NCI-H146 (cell line): Measurements from ENCODE around the gene CD6.
"Not testable (repeated sequence)": the region's sequence is repeated elsewhere in the genome, so short reads cannot be mapped to it uniquely, and the experiment has no call there.

Experiments
- DNase-seq: peaks from one replicate; lab custom pipeline; 2025; lab: John Stamatoyannopoulos, UW

CD6 gene

DNA sequence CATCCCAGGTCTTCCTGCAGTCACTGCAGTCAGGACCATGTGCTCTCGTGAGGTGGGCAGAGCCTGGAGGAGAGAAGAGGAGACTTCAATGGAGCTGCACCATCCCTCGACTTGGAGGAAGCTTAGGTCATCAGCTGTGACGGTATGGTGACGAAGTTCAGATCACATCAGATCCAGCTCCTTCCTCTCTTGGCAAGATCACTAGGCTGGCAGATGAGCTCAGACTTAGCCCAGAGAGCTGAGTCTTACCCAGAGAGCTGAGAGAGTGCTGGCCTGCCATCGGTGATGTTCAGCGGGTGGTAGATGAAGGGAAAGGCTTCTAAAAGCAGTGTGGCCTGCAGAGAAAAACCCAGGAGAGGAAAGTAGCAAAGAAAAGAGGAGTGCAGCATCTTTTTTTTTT lies 17.7 kb upstream of the CD6 start:
- no peak for DNase-seq

DNA sequence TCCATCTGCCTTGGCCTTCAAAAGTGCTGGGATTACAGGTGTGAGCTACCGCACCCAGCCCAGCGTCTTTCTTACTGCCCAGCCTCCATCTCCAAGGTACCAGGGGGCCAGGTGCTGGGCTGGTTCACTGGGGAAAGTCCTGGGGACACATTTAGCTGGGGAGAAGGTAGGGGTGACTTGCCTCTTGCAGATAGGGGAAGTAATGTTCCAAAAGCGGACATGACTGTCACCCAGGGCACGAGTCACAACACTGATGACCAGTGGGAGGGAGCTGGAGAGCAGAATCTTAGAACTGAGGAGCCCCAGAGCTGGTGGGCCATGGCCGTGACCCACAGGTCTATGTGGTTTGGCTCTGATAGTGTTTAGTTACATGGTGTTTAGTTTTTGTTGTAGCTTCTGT lies 17.1 kb upstream of the CD6 start:
- DNase-seq: no peak

DNA sequence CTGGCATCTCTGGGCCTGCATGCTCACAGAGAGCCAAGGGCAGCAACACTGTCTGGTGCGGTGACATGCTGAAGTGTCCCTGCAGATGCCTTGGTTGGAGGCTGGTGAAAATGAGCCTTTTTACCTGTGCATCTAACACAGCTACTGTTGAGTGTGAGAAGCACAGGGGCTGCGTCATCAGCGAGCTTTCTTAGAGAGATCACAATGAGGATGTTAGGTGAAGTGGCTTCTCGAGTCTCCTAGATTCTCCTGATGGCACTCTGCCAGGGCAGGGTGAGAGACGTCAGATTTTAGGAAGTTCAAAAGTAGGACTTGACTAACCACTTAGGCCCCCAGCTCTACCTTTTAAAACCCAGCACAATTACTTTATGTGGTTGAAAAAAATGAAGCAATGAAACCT lies 15.9 kb upstream of the CD6 start:
- DNase-seq: no peak

DNA sequence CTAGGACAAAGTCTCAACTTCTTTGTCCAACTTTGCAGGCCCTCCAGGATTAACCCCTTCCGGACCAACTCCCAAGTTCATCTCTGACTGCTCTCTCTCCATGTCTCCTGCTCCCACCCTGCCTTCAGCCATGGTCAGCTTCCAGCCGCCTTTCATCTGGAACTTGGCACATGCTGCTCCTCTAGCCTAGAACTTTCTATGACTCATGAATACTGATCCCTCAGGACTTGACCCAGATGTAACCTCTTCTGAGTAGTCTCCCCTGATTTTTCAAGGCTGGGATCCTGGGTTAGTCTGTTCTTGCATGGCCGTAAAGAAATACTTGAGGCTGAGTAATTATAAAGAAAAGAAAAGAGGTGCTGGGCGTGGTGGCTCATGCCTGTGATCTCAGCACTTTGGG lies 14.3 kb upstream of the CD6 start:
- DNase-seq: no peak

DNA sequence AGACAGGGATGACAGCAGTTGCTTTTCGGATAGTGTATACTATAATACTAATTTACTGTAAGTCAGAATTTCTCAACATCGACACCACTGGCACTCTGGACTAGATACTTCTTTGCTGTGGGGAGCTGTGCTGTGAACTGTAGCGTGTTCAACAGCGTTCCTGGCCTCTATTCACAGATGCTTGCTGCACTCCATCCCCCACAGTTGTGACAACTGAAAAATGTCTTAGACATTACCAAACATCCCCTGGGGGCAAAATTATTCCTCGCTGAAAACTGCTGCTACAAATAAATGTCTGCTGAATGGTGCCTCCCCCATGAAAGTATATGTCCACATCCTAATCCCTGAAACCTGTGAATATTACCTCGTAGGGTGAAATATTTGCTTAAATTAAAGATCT lies 12.0 kb upstream of the CD6 start:
- DNase-seq: no peak

DNA sequence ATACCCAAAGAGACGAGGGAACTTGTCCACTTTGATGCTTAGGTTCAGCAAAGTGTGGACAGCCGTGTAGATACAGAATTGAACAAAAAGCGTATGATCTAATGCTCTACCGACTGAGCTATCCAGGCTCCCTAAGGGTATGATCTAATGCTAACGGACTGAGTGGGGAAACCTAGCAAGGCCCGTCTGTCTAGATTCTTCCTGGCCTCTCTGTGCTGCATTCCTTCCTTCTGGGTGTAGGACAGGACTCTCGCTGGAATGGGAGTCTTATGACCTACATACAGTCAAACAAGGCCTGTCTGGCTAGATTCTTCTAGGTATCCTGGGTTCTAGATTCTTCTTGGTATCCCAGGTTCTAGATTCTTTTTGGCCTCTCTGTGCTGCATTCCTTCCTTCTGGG lies 11.1 kb upstream of the CD6 start:
- no peak for DNase-seq

DNA sequence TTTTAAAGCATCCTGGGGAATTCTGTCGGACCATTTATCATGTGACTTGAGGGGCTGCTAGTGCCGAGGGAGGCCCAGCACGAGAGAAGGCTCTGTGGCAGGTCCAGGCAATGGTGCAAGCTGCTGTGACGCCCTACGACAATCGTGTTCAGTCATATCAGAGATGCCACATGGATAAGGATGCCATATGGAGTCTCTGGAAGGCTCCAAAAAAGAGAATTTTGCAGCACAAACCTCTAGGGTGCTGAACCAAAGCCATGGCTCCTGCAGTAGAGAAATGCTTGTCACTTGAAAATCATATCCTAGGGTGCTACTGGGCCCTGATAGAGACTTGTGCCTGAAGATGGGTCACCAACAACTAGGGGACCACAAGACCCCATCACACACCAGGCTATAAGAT lies 6.7 kb upstream of the CD6 start:
- DNase-seq: no peak

DNA sequence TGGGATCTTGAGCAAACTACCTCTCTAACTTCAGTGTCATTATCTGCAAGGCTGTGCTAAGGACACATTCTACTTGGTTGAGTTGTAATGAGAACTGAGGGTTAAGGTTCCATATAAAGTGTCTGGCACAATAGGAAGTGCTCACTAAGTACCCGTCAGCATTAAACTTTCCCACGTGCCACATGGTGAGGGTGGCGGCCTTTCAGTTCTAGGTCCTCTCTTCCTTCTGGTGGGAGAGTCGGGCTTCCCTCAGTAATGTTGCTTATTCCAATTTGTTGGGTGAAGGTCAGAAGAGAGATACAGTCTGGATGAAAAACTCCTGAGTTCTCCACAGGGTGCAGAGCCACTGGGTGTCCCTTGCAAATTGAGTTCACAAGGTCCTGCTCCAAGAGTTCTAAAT lies 4.6 kb upstream of the CD6 start:
- DNase-seq: no peak

DNA sequence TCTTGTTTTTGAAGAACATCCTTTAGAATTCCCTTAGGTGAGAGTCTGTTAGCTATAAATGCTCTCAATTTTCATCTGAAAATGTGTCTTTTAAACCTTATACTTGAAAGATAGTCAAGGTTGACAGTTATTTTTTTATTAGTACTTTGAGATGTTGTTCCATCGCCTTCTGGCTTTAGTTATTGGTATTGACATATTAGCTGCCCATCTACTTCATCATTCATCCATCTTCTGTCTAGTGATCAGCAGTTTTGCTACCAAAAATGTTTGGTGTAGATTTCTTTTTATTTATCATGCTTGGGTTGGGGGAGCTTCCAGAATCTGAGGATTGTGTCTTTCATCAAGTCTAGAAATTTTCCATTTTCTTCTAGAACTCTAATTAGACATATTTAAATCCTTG lies 3.3 kb upstream of the CD6 start:
- DNase-seq: no peak

DNA sequence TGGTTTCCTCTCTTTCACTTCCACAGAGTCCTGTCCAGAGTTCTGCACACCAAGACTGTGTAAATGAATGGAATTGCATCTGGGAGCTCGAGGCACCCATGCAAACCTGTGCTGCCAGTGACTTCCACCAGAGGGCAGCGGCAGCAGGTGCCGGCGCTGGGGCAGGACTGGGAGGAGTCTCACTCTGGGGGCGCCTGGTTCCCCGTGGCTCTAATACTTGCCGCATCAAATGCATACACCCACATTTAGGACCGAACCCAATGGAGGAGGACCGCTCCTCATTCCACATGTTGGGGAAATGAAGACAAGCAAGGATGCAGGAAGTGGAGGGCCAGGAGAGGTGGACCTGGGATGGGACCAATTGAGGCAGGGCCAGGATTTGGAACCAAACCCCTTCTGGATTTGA lies 1.1 kb upstream of the CD6 start:
- peak; percentile 63 for DNase-seq

DNA sequence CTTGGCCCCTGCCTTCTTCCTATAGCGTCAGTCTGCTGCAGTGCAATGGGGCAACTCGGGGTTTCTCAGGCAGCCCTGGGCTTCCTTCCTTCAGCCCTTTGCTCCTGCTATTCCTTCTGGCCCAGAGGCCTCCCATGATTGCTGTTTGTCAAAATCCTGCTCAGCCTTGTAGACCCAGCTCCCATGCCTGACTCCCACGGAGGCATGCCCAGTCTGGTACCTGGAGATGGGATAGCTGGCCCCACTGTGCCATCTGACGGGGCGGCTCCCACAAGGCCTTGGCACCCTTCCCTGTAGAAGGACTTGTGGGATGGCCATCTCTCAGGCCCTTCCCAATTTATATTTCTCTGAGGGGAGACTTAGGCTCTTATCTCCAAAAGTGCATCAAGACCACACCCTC lies 590 bp upstream of the CD6 start:
- DNase-seq: no peak

DNA sequence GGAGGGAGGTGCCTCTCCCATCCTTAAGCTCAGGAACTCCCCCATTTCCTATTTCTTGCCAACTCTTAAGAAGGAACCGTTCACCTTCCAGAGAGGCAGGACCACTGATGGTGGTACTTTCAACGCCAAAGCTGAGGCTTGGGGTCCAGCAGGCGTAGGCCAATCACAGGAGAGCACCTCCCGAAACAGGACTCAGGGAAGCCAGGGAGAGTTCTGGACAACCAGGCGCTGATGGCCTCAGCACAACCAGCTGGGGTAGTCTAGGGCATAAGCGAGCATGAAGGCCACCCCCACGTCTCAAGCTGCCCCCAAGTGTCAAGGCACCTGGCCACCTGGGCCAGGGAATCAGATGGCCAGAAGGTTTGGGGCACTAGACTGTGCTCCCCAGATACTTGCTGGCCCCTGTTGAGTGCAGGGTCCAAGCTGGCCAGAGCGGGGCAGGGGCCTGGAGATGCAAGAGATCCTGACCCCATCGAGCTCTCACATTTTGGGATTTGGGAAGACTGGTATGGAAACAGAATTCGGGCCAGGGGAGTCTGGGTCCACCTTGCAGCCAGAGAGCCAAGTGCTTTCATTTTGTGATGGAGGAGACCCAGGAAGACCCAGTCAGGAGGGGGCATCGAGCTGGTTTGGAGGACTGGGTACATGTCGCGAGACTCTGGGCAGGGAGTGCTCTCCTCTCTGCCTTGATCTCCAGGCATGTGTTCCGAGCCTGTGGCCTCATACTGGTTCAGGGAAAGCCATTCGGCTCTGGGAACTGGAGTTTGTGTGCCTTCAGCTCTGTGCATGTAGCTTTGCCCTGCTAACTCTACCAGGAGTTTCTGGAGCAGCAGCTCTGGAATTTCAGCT lies 926 bp downstream of the CD6 start:
- DNase-seq: no peak

DNA sequence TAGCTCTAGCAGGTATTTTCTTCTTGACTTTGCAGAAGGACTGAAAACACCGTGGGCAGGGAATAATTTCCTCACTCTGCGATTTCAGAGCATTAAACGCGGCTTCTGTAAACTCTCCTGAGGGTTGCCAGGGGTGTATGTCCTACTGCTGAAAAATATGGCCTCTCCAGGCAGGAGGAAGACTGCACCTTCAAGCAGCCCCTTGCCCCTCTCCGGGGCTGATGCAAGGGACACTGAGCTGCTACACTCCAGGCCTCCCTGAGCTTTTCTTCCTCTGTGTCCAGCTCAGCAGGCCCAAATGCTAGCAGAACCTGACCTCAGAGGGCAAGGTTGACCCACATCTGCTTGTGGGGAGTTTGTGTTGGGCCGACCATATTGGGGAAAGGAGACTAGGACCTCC lies 2.2 kb downstream of the CD6 start:
- DNase-seq: no peak

DNA sequence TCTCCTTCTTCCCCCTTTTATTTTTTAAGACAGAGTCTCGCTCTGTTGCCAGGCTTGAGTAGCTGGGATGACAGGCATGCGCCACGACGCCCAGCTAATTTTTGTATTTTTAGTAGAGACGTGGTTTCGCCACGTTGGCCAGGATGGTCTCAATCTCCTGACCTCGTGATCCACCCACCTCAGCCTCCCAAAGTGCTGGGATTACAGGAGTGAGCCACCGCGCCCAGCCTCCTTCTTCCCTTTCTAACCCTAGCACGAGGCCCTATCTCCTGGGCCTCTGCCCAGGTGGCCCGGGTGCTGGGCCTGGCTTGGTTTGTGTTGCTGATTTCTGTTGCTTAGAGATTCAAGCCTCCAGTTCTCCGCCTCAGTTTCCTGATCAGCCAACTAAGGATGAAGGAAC lies 2.8 kb downstream of the CD6 start:
- DNase-seq: not testable (repeated sequence)

DNA sequence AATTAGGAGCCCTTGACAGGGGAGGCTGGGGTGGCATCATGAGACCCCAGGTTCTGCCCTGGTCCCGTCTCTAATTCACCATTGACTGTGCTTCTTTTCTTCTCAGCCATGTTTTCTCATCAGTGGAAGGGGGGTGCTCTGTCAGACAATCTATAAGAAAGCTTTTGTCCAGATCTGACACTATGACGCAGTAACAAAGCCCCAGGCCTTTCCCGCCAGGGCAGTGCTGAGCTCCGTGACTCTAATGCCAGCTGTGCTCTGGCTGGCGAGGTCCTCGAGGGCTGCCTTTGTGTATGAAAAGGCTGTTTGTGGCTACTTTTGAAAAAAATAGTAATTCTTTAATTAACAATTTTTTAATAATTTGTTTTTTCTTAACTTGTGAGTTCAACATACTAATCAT lies 3.2 kb downstream of the CD6 start:
- DNase-seq: no peak

DNA sequence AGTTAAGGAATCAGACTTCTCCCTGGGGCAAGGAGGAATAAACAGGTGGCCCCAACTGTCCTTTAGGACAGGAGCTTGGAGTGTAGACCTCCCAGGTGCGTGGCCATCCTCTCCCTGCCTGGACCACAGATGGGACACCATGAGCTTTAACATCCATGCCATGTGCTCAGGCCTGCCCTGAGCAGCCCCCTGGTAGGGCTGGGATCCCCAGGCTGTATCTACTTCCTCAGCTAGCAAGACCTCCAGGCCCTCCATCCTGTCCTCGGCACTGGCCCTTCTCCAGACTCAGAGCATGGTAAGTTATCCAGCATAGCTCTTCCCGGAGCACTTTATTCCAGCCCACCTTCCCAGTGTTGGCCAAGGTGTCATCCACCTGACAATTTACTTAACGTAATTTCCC lies 5.7 kb downstream of the CD6 start:
- DNase-seq: no peak

DNA sequence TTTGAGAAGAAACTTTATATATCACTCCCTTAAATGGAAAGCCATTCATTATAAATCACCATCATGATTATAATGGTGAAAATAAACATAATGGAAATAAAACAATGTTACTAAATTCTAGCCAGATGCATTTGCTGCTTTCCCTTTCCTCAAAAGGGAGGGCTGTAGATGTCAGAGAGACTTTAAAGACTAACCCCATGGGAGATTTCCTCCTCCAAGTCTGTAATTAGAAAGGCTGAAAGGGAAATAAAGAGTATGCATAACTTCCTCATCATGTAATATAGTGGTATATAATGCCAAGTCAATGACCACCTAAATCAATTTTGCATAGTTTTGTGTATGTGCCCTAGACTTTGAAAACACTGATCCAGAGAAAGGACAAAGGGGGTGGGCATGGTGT lies 6.4 kb downstream of the CD6 start:
- DNase-seq: no peak

DNA sequence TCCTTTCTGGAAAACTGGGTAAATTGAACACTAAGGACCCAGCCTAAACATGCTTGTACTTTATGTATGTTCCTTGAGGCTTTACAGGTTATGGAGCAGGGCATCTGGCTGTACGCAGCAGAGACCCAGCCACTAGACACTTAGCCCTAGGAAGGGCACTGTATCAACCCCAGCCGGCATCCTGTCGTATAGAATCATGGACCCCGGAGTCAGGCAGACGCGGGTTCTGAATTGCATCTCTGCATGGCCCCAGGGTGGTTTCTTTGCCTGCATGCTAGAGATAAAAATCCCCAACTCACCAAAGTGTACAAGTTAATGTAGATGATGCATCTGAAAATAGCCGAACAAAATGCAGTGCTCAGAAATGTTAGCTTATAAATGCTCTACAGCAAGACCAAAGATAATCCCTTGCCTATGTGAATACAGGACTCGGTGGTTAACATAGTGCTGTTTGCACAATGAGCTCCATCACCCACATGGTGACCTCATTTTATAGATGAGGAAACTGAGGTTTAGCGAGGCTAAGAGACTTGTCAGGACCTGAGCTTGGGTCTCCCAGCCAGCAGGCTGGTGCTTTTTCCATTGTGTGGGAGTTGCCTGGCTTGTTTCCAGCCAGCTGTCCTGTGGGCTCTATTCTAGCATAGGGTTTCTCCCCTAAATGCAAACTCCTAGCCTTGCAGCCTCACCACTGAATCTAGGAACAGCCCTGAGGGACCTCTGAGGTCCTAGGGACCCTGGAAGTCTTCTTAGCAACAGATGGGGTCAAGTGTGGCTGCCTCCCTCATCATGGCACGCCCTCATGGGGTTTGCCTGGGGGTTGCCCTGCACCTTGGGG lies 7.3 kb downstream of the CD6 start:
- DNase-seq: no peak

DNA sequence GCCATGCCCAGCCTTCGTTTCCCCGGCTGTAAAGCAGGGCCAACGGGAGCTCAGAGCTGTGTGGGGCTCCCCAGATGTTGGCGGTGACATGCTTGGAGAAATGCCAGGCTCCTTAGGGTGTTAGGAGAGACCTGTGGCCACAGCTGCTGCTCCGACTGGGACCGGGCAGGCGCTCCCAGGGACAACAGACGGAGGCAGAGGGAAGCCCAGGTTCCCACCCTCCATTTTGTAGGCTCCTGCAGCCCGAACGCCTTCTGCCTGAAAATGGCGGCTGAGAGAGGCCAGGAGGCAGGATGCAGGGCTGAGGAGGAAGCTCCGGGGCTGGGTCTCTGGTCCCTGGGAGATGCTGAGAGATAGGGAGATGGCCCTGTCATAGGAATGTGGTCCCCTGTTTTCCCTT lies 10.0 kb downstream of the CD6 start:
- DNase-seq: no peak

DNA sequence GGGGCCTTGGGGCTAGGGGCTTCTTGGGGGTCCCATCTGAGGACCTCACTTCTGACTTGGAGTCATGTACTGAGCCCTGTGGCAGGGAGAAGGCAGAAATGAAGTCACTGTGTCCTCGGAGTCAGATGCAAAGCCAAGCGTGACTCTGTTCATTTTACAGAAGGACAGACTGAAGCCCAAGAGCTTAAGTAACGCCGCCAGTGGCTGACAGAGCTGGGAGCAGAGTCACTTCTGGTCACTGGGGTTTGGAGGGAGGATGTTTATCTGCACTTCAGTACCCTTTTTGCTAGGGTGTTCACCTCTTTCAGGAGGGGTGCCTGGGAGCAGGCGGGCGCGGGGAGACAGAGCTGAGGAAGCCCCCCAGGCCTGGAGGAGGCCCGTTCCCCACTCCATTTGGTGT lies 10.7 kb downstream of the CD6 start:
- DNase-seq: no peak

DNA sequence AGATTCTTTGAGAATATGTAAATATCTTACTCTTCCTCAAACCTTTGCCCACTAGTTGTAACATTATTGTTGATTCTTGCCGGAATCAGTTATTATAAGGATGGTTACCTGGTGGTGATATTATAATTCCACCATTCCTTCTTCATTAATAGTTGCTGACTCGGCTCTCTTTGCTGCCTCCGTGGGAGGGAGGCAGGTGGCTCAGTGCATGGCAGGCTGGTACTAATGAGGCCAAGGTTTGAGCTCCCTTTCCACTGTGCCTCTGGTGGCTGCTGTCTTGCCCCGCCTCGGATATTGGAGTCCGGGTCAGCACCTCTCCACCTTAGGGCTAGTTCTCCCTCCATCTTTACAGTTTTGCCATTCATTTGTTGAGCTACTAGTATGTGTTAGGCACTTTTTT lies 12.7 kb downstream of the CD6 start:
- DNase-seq: no peak

DNA sequence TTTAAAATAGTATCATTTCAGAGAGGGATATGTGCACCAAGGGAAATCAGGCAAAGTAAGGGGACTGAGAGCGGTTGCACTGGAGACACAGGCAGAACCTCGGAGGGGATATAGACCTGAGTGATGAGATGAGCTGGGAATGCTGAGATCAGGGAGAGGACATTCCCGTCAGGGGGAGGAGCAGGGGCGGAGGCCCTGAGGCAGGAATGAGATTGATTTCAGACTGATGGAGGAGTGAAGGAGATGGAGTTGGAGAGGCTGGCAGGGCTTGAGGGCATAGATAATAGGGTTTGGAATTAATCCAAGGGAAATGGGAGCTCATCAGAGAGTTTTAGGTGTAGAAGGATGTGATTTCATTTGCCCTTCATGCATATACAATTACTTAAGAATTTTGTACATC lies 13.2 kb downstream of the CD6 start:
- no peak for DNase-seq

DNA sequence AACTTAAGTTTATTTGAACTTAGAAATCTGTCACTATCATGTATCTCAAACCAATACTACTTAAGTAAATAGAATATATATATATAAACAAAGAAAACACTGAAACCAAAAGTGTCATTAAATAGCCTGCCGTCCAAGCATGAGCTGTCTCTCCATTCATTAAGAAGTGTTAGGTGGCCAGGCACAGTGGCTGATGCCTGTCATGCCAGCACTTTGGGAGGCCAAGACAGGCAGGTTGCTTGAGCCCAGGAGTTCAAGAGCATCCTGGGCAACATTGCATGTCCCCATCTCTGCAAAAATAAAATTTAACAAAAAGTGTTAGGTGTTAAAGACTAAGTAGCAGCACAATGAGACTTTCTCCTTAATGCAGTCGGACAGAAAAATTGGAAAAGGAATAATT lies 14.0 kb downstream of the CD6 start:
- DNase-seq: no peak
